SK-N-SH treated with all-trans-retinoic acid at 6 μM for 48 hours (cell line): Measurements from ENCODE around the gene FZR1.

ENCODE experiments used
- ATAC-seq: fragments of 200-7000 bp; cut with Tn5 transposase; 3 replicates; pipeline ENCODE4 v1.9.1; 2020; ENCODE audit warnings: mild to moderate bottlenecking, moderate library complexity
- CREB5 ChIP-seq: fragments of 250-450 bp; sonication (Bioruptor Pico); IDR thresholded peaks from 2 replicates; pipeline ENCODE4 v1.5.1; 2020; ENCODE audit warnings: low read depth, mild to moderate bottlenecking, moderate library complexity
- CSRNP3 ChIP-seq: fragments of 250-450 bp; sonication (Bioruptor Pico); IDR thresholded peaks from 2 replicates; pipeline ENCODE4 v1.5.1; 2021; ENCODE audit warnings: mild to moderate bottlenecking, moderate library complexity
- ESRRG ChIP-seq: fragments of 250-450 bp; sonication (Bioruptor Pico); IDR thresholded peaks from 2 replicates; pipeline ENCODE4 v1.6.1; 2021; ENCODE audit warnings: mild to moderate bottlenecking
- GLIS3 ChIP-seq: fragments of 250-450 bp; sonication (Bioruptor Pico); IDR thresholded peaks from 2 replicates; pipeline ENCODE4 v1.5.0; 2020; ENCODE audit warnings: mild to moderate bottlenecking, moderate library complexity
- OSR1 ChIP-seq: fragments of 250-450 bp; sonication (Bioruptor Pico); IDR thresholded peaks from 2 replicates; pipeline ENCODE4 v1.8.0; 2022; ENCODE audit warnings: moderate library complexity, mild to moderate bottlenecking, inconsistent platforms
- PATZ1 ChIP-seq: fragments of 250-450 bp; sonication (Bioruptor Pico); IDR thresholded peaks from 2 replicates; pipeline ENCODE4 v1.8.0; 2020; ENCODE audit warnings: mild to moderate bottlenecking, moderate library complexity, borderline replicate concordance
- POU6F1 ChIP-seq: fragments of 250-450 bp; sonication (Bioruptor Pico); IDR thresholded peaks from 2 replicates; pipeline ENCODE4 v1.8.0; 2021; ENCODE audit warnings: low read depth, mild to moderate bottlenecking, moderate library complexity, borderline replicate concordance
- PPARA ChIP-seq: fragments of 250-450 bp; sonication (Bioruptor Pico); IDR thresholded peaks from 2 replicates; pipeline ENCODE4 v1.5.0; 2020; ENCODE audit warnings: mild to moderate bottlenecking, borderline replicate concordance
- RARB ChIP-seq: fragments of 250-450 bp; sonication (Bioruptor Pico); IDR thresholded peaks from 2 replicates; pipeline ENCODE4 v1.8.0; 2021; ENCODE audit warnings: mild to moderate bottlenecking, moderate library complexity
- SNAI2 ChIP-seq: fragments of 250-450 bp; sonication (Bioruptor Pico); IDR thresholded peaks from 2 replicates; pipeline ENCODE4 v1.5.0; 2020; ENCODE audit warnings: mild to moderate bottlenecking, moderate library complexity
- TCF4 ChIP-seq: fragments of 250-450 bp; sonication (Bioruptor Pico); IDR thresholded peaks from 2 replicates; pipeline ENCODE4 v1.8.0; 2021; ENCODE audit warnings: mild to moderate bottlenecking, moderate library complexity, borderline replicate concordance
- TOX ChIP-seq: fragments of 250-450 bp; sonication (Bioruptor Pico); IDR thresholded peaks from 2 replicates; pipeline ENCODE4 v1.8.0; 2021; ENCODE audit warnings: mild to moderate bottlenecking, moderate library complexity, borderline replicate concordance
- TSHZ2 ChIP-seq: fragments of 250-450 bp; sonication (Bioruptor Pico); IDR thresholded peaks from 2 replicates; pipeline ENCODE4 v1.5.0; 2020; ENCODE audit warnings: mild to moderate bottlenecking, moderate library complexity
- ZC3H10 ChIP-seq: fragments of 250-450 bp; sonication (Bioruptor Pico); IDR thresholded peaks from 2 replicates; pipeline ENCODE4 v1.5.1; 2021; ENCODE audit warnings: mild to moderate bottlenecking, moderate library complexity
- ZFP3 ChIP-seq: fragments of 250-450 bp; sonication (Bioruptor Pico); IDR thresholded peaks from 2 replicates; pipeline ENCODE4 v1.5.0; 2020; ENCODE audit warnings: mild to moderate bottlenecking, moderate library complexity
- ZFP30 ChIP-seq: fragments of 450-650 bp; formaldehyde crosslinking; IDR thresholded peaks from 2 replicates; pipeline ENCODE4 v1.5.0; 2022; ENCODE audit warnings: mild to moderate bottlenecking, moderate library complexity
- ZNF565 ChIP-seq: fragments of 450-650 bp; formaldehyde crosslinking; conservative IDR thresholded peaks from 2 replicates; pipeline ENCODE4 v1.5.0; 2020; ENCODE audit warnings: low read depth, mild to moderate bottlenecking, moderate library complexity
- ZNF70 ChIP-seq: fragments of 450-650 bp; formaldehyde crosslinking; IDR thresholded peaks from 2 replicates; pipeline ENCODE4 v1.5.0; 2020; ENCODE audit warnings: mild to moderate bottlenecking, moderate library complexity
- ZNF8 ChIP-seq: fragments of 450-650 bp; formaldehyde crosslinking; IDR thresholded peaks from 2 replicates; pipeline ENCODE4 v1.5.0; 2020; ENCODE audit warnings: mild to moderate bottlenecking, moderate library complexity

Gene FZR1

GRCh38 chr19:3468211-3468610 is 37.9 kb upstream of the FZR1 start:
- TF ChIP-seq ESRRG (CRISPR knock-in tag) (no peak), ZFP30 (CRISPR knock-in tag) (no peak), ZC3H10 (CRISPR knock-in tag) (no peak), PPARA (CRISPR knock-in tag) (no peak), ZNF8 (CRISPR knock-in tag) (no peak), ZNF70 (CRISPR knock-in tag) (no peak), GLIS3 (CRISPR knock-in tag) (no peak), ZFP3 (CRISPR knock-in tag) (no peak), TCF4 (CRISPR knock-in tag) (no peak), CSRNP3 (CRISPR knock-in tag) (no peak), CREB5 (CRISPR knock-in tag) (no peak), SNAI2 (no peak), OSR1 (CRISPR knock-in tag) (no peak)
- ATAC-seq, result no peak

- no peak for TF ChIP-seq CSRNP3 (CRISPR knock-in tag)
- TF ChIP-seq TSHZ2 (CRISPR knock-in tag), result no peak
- no peak for TF ChIP-seq TOX (CRISPR knock-in tag)
- TF ChIP-seq PATZ1 (CRISPR knock-in tag), result no peak
- no peak for ATAC-seq
Observed at GRCh38 chr19:3469638-3470499, 36.2 kb upstream of the FZR1 start.

GRCh38 chr19:3470500-3471128 is 35.5 kb upstream of the FZR1 start:
- TF ChIP-seq CREB5 (CRISPR knock-in tag), result no peak
- no peak for TF ChIP-seq ZFP30 (CRISPR knock-in tag)
- TF ChIP-seq ZNF70 (CRISPR knock-in tag), result no peak
- no peak for TF ChIP-seq RARB
- no peak for TF ChIP-seq ESRRG (CRISPR knock-in tag)
- no peak for TF ChIP-seq ZNF565
- TF ChIP-seq ZC3H10 (CRISPR knock-in tag), result no peak
- no peak for TF ChIP-seq POU6F1 (CRISPR knock-in tag)
- no peak for TF ChIP-seq PATZ1 (CRISPR knock-in tag)
- ATAC-seq, result peak; percentile 15; the same call in 2 of the 3 replicates
